NOMO-1 treated with dmso at 0.1 percent for 144 hours (cell line): Measurements from ENCODE around the gene CDO1.

Experiments
- DNase-seq: peaks from one replicate; lab custom pipeline; 2025; ENCODE audit not compliant: unreplicated experiment; lab: John Stamatoyannopoulos, UW

Gene CDO1

GRCh38 chr5:115816226-115817081 is at the start of gene CDO1:
CDO1 (minus strand) TSS chr5:115816659; CDS start chr5:115816397, 262 bp downstream.
- no peak for DNase-seq

DNA sequence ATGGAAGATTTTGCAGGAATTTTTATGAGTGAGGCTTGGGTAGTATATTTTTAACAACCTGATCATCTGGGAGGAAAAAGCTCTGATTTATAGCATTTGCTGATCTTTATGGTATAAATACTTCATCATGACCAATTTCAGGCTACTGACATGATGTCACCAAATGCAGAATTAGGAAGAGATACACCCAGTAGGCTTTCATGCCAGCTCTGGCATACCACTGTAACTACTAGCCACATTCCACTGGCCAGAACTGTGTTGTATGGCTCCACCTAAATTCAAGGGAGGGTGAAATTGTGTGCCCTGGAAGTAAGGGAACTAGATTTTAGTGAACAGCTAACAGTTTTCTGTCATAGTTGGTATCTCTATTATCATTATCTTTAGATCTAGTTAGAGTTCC is 42.9 kb upstream of the CDO1 start:
- DNase-seq: no peak

- no peak for DNase-seq
These were observed 41.9 kb upstream of the CDO1 start for GRCh38 chr5:115858396-115858795.

DNA sequence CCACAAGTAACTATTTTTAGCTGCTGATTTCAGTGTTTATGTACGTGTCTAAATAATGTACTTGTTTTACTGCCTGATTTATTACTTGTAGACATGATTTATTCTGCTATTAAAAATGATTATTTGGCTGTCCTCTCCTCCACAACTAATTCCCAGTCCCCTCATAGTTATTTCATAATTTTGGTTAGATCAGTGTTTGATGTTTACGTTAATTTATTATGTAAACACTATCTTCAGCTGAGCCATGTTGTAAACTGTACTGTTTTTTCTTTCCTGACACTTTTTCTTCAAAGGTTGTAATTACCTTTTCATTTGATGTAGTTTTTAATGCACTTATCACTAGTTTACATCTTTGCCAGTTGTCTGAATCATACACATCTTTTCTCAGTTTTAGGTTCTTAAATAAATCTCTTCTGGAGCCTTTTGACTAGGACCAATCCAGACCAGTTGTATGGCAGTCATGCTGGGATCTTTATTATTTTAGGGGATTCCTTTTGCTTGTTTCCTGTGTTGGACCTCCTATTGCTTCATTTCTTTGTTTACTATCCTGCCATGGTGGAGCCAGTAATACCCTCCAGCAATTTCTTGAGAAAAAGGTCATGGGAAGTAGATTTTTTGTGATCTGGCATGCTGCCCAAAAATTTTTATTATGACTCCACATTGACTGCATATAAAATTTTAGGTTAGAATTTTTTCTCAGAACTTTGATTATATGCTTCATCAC is 41.3 kb upstream of the CDO1 start:
- DNase-seq: no peak

DNA sequence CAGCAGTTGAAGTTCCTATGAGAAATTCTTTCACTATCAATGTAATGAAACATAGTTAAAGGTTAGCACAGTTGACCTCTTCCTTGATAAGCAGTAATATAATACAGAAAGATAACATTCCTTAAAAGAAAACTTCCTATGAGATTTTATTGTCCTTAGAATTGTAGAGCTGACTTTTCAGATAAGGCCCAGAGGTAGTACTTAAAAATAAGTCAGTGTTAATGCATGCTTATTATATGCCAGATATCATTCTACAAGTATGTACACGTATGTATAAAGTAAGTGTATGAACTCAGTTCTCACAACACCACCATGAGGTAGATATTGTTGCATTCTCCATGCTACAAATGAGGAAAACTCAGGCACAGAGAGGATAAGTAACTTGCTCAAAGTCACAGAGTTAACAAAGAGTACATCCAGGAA is 40.6 kb upstream of the CDO1 start:
- no peak for DNase-seq

- peak; percentile 32 for DNase-seq
These were observed 39.5 kb upstream of the CDO1 start for GRCh38 chr5:115855959-115856358.

- DNase-seq: no peak
These were observed 37.7 kb upstream of the CDO1 start for GRCh38 chr5:115854139-115854538.

- DNase-seq: no peak
These were observed 34.4 kb upstream of the CDO1 start for GRCh38 chr5:115850744-115851416.

DNA sequence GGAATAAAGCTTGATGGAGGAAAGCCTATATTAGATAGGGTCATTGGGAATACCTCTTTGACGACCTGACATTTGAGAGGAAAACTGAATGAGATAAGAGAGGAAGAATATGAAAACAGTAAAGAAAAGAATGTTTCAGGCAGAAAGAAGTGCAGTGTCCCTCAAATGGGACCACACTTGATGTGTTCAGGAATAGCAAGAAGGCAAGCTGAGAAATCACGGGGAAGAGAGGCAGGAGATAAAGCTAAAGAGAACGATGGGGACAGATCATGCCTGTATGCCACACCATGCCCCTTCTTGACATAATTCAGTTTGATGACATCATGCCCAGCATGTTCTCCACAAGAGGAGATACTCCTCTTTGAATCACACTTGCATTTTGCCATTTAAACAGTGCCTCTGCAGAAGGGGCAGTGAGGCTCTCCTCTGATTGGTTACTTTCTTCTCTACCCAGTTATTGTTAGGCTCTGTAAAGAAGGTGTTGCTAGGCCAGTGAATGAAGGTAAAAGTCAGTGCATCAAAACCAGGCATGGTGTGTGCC is 32.9 kb upstream of the CDO1 start:
- DNase-seq: no peak

- no peak for DNase-seq
These were observed 30.8 kb upstream of the CDO1 start for GRCh38 chr5:115847290-115847689.

DNA sequence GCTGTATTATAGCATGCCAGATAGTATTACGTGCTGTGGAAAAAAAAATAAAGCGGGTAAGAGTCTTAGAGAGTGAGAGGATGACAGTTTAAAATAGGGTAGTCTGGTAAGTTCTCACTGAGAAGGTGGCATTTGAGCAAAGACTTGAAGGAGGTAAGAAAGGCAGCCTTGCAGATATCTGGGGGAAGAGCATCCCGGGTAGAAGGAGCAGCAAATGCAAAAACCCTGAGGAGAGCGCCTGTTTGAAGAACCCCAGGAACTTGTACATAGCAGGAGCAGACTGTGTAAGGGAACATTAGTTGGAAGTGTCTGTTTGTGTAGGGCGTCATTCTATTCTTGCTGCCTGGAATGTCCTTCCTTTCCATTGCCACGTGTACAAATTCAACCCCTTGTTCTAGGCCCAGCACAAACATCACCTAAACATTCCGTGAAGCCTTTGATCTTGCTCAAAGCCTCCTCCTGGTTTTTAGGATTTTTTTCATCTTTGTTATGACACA is 27.9 kb upstream of the CDO1 start:
- DNase-seq: no peak

- DNase-seq: no peak
These were observed 27.1 kb upstream of the CDO1 start for GRCh38 chr5:115843444-115844130.

DNA sequence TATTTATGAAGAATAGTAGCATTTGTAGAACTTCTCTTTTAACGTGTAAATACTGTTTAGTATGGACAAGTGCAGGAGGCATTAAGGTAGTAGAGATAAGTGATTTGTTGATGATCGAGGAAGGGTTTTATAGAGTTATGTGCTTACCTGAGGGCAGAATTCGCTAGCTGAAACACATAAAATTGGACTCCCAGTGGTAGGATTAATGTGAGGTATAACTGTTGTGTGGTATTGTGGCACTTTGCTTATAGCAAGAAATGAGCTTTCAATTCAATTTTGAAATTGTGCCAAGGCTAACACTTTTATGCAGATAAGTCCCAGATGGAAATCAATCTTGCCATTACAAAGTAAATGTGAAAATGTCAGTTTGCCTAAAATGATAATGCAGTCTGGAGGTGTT is 26.5 kb upstream of the CDO1 start:
- no peak for DNase-seq

DNA sequence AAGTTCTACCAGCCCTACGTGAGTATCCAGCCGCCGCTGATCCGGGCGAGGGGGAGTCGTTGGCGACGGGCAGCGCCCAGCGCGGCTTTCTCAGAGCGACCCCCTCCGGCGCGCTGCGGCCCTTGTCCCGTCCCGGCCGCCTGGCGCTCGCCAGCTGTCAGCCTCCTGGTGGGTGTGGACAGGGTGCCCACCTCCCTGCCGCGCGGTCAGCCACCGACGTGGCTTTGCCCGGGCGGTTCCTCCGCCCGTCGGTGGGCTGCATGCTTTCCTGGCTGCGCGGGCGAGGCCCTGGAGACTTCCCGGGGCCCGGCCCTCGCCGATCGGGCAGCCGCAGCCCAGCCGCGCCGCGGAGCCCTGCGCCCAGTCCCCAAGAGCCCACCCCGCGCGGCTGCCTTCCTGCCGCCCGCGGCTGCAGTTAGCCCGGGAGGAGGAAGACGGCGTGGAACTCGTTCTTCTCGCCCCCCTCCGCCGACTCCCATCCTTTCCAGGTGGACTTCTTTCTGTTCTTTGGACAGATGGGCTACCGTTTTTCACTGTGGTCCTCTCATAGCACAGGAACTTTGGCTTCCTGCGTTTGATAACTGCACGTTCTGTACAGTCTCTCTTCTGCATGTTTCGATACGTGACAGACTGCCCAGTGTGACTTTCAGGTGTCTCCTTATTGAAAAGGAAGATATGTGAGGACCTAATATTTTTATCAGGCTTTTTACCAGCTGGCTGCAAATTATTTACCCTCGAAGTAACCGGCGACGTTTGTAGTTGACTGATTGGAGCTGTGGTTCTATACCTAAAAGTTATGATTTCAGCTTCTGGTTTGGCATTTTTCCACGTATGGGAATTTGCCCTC is 25.9 kb upstream of the CDO1 start:
- DNase-seq: peak; percentile 29

DNA sequence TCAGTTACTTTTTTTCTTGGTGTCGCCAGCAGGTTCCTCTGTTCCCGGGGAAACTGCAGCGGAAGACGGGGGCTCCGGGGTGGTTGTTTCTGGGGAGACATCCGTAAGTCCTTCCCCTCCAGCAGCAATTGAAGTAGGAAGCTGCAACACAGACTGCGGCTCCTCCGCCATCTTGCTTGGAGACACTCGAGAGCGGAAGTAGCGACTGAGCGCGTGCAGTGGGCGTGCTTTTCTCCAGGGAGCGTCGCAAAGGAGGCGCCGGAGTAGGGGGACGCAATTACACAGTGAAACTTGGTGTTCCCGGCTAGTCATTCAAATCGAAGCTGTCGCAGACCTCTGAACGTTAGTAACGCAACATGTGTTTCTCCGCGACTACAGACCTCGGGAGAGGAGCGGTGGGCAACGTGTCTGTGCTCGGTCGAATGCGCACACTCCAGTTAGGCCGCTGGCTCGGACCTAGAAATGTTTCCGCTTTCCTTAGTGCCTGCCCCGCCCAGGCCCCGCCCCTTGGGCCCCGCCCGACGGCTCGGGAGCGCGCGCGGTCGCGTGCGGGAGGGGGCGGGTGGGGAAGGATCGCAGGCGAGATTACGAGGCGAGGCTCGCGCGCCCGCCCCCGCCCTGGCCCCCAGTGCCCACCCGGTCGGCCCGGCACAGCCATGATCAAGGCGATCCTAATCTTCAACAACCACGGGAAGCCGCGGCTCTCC is 25.1 kb upstream of the CDO1 start, which contains the start of the genes AP3S1 and ATG12:
Gene AP3S1, plus strand, starts transcription at position 554 of the 707 bp plus-strand sequence. Its CDS starts 103 bp downstream, at position 657.
Gene ATG12, minus strand, starts transcription at position 184 of the 707 bp plus-strand sequence. Its CDS starts 13 bp downstream, at position 171.
- peak; percentile 90 for DNase-seq

GRCh38 chr5:115840873-115841272 is 24.4 kb upstream of the CDO1 start:
- no peak for DNase-seq

GRCh38 chr5:115838885-115839518 is 22.5 kb upstream of the CDO1 start:
- peak; percentile 38 for DNase-seq

GRCh38 chr5:115835481-115835880 is 19.0 kb upstream of the CDO1 start:
- DNase-seq: no peak
